ENCODE results near the gene CLCC1. TPM values are rescaled to one million over a fixed set of nuclear protein-coding genes. Genes with fewer than 3 reads are reported as not detected.
"Not testable (repeated sequence)": the region's sequence is repeated elsewhere in the genome, so short reads cannot be mapped to it uniquely, and the experiment has no call there.

Gene CLCC1
- total RNA-seq, 2 donors from 2014 or later: 18.9 to 25.1 TPM

GRCh38 chr1:108947871-108948525 lies 15.3 kb downstream of the CLCC1 start:
- Histone ChIP-seq H3K27me3 (no peaks in the 10 kb centered on the region), H3K4me3 (no peak overlapping the region), H3K27ac (no peak overlapping the region), H3K9me3 (no peaks in the 10 kb centered on the region), H3K9ac (ENCODE audit: low read depth in 2 of 2, low read length in 2 of 2) (no peak overlapping the region), H3K36me3 (peaks cover 3% of the 10 kb centered on the region), H3K4me1 (no peaks in the 10 kb centered on the region)
- TF ChIP-seq CTCF (IDR thresholded peaks at IDR 0.05): no peak
- intact Hi-C loops (cut with DNase I): no loop called here
- no peak for DNase-seq

- no peak for TF ChIP-seq CTCF (IDR thresholded peaks at IDR 0.05)
- H3K27me3 ChIP-seq: no peaks in the 10 kb centered on the region
- H3K4me1 ChIP-seq: no peaks in the 10 kb centered on the region
- intact Hi-C loops (cut with DNase I): no loop called here
- no peak overlapping the region for H3K9ac ChIP-seq (ENCODE audit: low read depth in 2 of 2, low read length in 2 of 2)
- H3K27ac ChIP-seq: no peak overlapping the region
- H3K4me3 ChIP-seq: no peak overlapping the region
- peaks cover 24% of the 10 kb centered on the region for H3K36me3 ChIP-seq
- no peaks in the 10 kb centered on the region for H3K9me3 ChIP-seq
- DNase-seq: no peak
Observed at GRCh38 chr1:108936170-108936569, 27.1 kb downstream of the CLCC1 start.

GRCh38 chr1:108933944-108934343 lies 29.3 kb downstream of the CLCC1 start:
- no peaks in the 10 kb centered on the region for H3K4me1 ChIP-seq
- no peaks in the 10 kb centered on the region for H3K9me3 ChIP-seq
- H3K9ac ChIP-seq (ENCODE audit: low read depth in 2 of 2, low read length in 2 of 2): no peak overlapping the region
- peaks cover 24% of the 10 kb centered on the region for H3K36me3 ChIP-seq
- TF ChIP-seq CTCF (IDR thresholded peaks at IDR 0.05): no peak
- H3K27ac ChIP-seq: no peak overlapping the region
- no peak for DNase-seq
- intact Hi-C loops (cut with DNase I): no loop called here
- H3K27me3 ChIP-seq: no peaks in the 10 kb centered on the region
- H3K4me3 ChIP-seq: no peak overlapping the region

GRCh38 chr1:108927565-108927964 lies 35.7 kb downstream of the CLCC1 start:
- H3K4me1 ChIP-seq; intact Hi-C loops (cut with DNase I); H3K27ac ChIP-seq; H3K36me3 ChIP-seq; H3K27me3 ChIP-seq; DNase-seq; H3K4me3 ChIP-seq; H3K9ac ChIP-seq (ENCODE audit: low read depth in 2 of 2, low read length in 2 of 2); H3K9me3 ChIP-seq: not testable (repeated sequence)

- no peak overlapping the region for H3K9ac ChIP-seq (ENCODE audit: low read depth in 2 of 2, low read length in 2 of 2)
- no peak overlapping the region for H3K4me3 ChIP-seq
- DNase-seq: no peak
- TF ChIP-seq CTCF (IDR thresholded peaks at IDR 0.05): no peak
- H3K27ac ChIP-seq: no peak overlapping the region
- intact Hi-C loops (cut with DNase I): no loop called here
- no peaks in the 10 kb centered on the region for H3K9me3 ChIP-seq
- peaks cover 3% of the 10 kb centered on the region for H3K36me3 ChIP-seq
- H3K4me1 ChIP-seq: no peaks in the 10 kb centered on the region
- no peaks in the 10 kb centered on the region for H3K27me3 ChIP-seq
Observed at GRCh38 chr1:108925920-108926319, 37.4 kb downstream of the CLCC1 start.

- TF ChIP-seq CTCF (IDR thresholded peaks at IDR 0.05): no peak
- H3K4me3 ChIP-seq: no peak overlapping the region
- no peaks in the 10 kb centered on the region for H3K4me1 ChIP-seq
- H3K27ac ChIP-seq: no peak overlapping the region
- no peaks in the 10 kb centered on the region for H3K27me3 ChIP-seq
- intact Hi-C loops (cut with DNase I): no loop called here
- no peak overlapping the region for H3K9ac ChIP-seq (ENCODE audit: low read depth in 2 of 2, low read length in 2 of 2)
- H3K9me3 ChIP-seq: no peaks in the 10 kb centered on the region
- no peak for DNase-seq
- H3K36me3 ChIP-seq: no peaks in the 10 kb centered on the region
Observed at GRCh38 chr1:108916788-108917187, 46.5 kb downstream of the CLCC1 start.

Other genes starting within 250 kb of the CLCC1 start
- 10 to 100 TPM; 43.5 to 60.4 TPM for gene STXBP3, start 216.8 kb downstream of the CLCC1 start, total RNA-seq
- gene AKNAD1, start 106.4 kb downstream of the CLCC1 start, total RNA-seq: not detected
- gene GPSM2, start 86.5 kb downstream of the CLCC1 start, total RNA-seq: 10 to 100 TPM; 32.5 to 62.6 TPM
- gene WDR47, start 78.6 kb upstream of the CLCC1 start, total RNA-seq: 1 to 10 TPM; 5.2 to 7.7 TPM
- 10 to 100 TPM; 49.4 to 50.9 TPM for gene TAF13, start 112.5 kb upstream of the CLCC1 start, total RNA-seq
- 10 to 100 TPM; 26.0 to 53.6 TPM for gene TMEM167B, start 127.3 kb upstream of the CLCC1 start, total RNA-seq
- gene ELAPOR1, start 150.6 kb upstream of the CLCC1 start, total RNA-seq: 100 to 1,000 TPM; 110 to 163 TPM